Activated naive CD8-positive, alpha-beta T cell (primary cell): ENCODE data around the gene IGF2.
"Not testable (repeated sequence)": the region's sequence is repeated elsewhere in the genome, so short reads cannot be mapped to it uniquely, and the experiment has no call there.

Experiments used
- H3K27ac Mint-ChIP-seq: one replicate; pipeline ENCODE4 v1.8.0; 2021; ENCODE audit warnings: mixed read lengths
- H3K27me3 Mint-ChIP-seq: one replicate; pipeline ENCODE4 v1.8.0; 2021; ENCODE audit warnings: mixed read lengths
- H3K36me3 Mint-ChIP-seq: one replicate; pipeline ENCODE4 v1.8.0; 2021; ENCODE audit warnings: mixed read lengths
- H3K4me1 Mint-ChIP-seq: one replicate; pipeline ENCODE4 v1.8.0; 2021; ENCODE audit warnings: low read depth, mixed read lengths
- H3K4me3 Mint-ChIP-seq: one replicate; pipeline ENCODE4 v1.8.0; 2021; ENCODE audit warnings: mild to moderate bottlenecking, mixed read lengths
- H3K9me3 Mint-ChIP-seq: one replicate; pipeline ENCODE4 v1.8.0; 2021; ENCODE audit warnings: low read depth, mixed read lengths

Gene IGF2

GRCh38 chr11:2128511-2129307 lies 10.5 kb downstream of the IGF2 start:
- Mint-ChIP-seq H3K4me1 (no peaks in the 10 kb centered on the region), H3K4me3 (no peak overlapping the region), H3K9me3 (no peaks in the 10 kb centered on the region), H3K36me3 (no peaks in the 10 kb centered on the region), H3K27ac (no peak overlapping the region), H3K27me3 (peaks cover 7% of the 10 kb centered on the region)

GRCh38 chr11:2128130-2128510 lies 11.1 kb downstream of the IGF2 start:
- H3K4me1 Mint-ChIP-seq = no peaks in the 10 kb centered on the region
- H3K36me3 Mint-ChIP-seq = no peaks in the 10 kb centered on the region
- H3K27ac Mint-ChIP-seq = no peak overlapping the region
- H3K9me3 Mint-ChIP-seq = no peaks in the 10 kb centered on the region
- H3K4me3 Mint-ChIP-seq = no peak overlapping the region
- peaks cover 6% of the 10 kb centered on the region for H3K27me3 Mint-ChIP-seq

- no peaks in the 10 kb centered on the region for H3K36me3 Mint-ChIP-seq
- H3K4me1 Mint-ChIP-seq = no peaks in the 10 kb centered on the region
- H3K9me3 Mint-ChIP-seq = no peaks in the 10 kb centered on the region
- peaks cover 5% of the 10 kb centered on the region for H3K27me3 Mint-ChIP-seq
- no peak overlapping the region for H3K4me3 Mint-ChIP-seq
- no peak overlapping the region for H3K27ac Mint-ChIP-seq
Observed at GRCh38 chr11:2127482-2128129, 11.6 kb downstream of the IGF2 start.

- Mint-ChIP-seq H3K9me3 (no peaks in the 10 kb centered on the region), H3K4me1 (no peaks in the 10 kb centered on the region), H3K4me3 (no peak overlapping the region), H3K36me3 (no peaks in the 10 kb centered on the region), H3K27me3 (peaks cover 5% of the 10 kb centered on the region), H3K27ac (no peak overlapping the region)
Observed at GRCh38 chr11:2126520-2127085, 12.6 kb downstream of the IGF2 start.

- not testable (repeated sequence) for H3K27ac Mint-ChIP-seq, H3K36me3 Mint-ChIP-seq, H3K9me3 Mint-ChIP-seq, H3K4me3 Mint-ChIP-seq, H3K27me3 Mint-ChIP-seq, H3K4me1 Mint-ChIP-seq
Observed at GRCh38 chr11:2124736-2125484, 14.3 kb downstream of the IGF2 start.

GRCh38 chr11:2123628-2123960 lies 15.6 kb downstream of the IGF2 start:
- Mint-ChIP-seq H3K36me3 (no peaks in the 10 kb centered on the region), H3K4me1 (no peaks in the 10 kb centered on the region), H3K27me3 (peaks cover 4% of the 10 kb centered on the region)

GRCh38 chr11:2122907-2123627 lies 16.1 kb downstream of the IGF2 start:
- peaks cover 4% of the 10 kb centered on the region for H3K27me3 Mint-ChIP-seq
- H3K27ac Mint-ChIP-seq = no peak overlapping the region
- no peaks in the 10 kb centered on the region for H3K4me1 Mint-ChIP-seq
- H3K4me3 Mint-ChIP-seq = no peak overlapping the region
- no peaks in the 10 kb centered on the region for H3K36me3 Mint-ChIP-seq
- H3K9me3 Mint-ChIP-seq = no peaks in the 10 kb centered on the region

More at GRCh38 chr11:2123628-2123960, 15.6 kb downstream of the IGF2 start:
- Mint-ChIP-seq H3K4me3 (no peak overlapping the region), H3K27ac (no peak overlapping the region), H3K9me3 (no peaks in the 10 kb centered on the region)

- H3K4me3 Mint-ChIP-seq = no peak overlapping the region
- peaks cover 4% of the 10 kb centered on the region for H3K27me3 Mint-ChIP-seq
- H3K9me3 Mint-ChIP-seq = no peaks in the 10 kb centered on the region
- no peak overlapping the region for H3K27ac Mint-ChIP-seq
- no peaks in the 10 kb centered on the region for H3K4me1 Mint-ChIP-seq
- H3K36me3 Mint-ChIP-seq = no peaks in the 10 kb centered on the region
Observed at GRCh38 chr11:2122222-2122906, 16.8 kb downstream of the IGF2 start.

- Mint-ChIP-seq H3K9me3 (no peaks in the 10 kb centered on the region), H3K27ac (no peak overlapping the region), H3K27me3 (peaks cover 4% of the 10 kb centered on the region), H3K4me1 (no peaks in the 10 kb centered on the region), H3K36me3 (no peaks in the 10 kb centered on the region), H3K4me3 (no peak overlapping the region)
Observed at GRCh38 chr11:2121227-2122130, 17.7 kb downstream of the IGF2 start.

GRCh38 chr11:2120359-2121100 lies 18.7 kb downstream of the IGF2 start:
- H3K36me3 Mint-ChIP-seq = no peaks in the 10 kb centered on the region
- H3K27ac Mint-ChIP-seq = no peak overlapping the region
- H3K4me1 Mint-ChIP-seq = no peaks in the 10 kb centered on the region
- no peak overlapping the region for H3K4me3 Mint-ChIP-seq
- H3K9me3 Mint-ChIP-seq = no peaks in the 10 kb centered on the region
- peaks cover 4% of the 10 kb centered on the region for H3K27me3 Mint-ChIP-seq

- H3K9me3 Mint-ChIP-seq = no peaks in the 10 kb centered on the region
- H3K27me3 Mint-ChIP-seq = peaks cover 4% of the 10 kb centered on the region
- no peak overlapping the region for H3K27ac Mint-ChIP-seq
- no peaks in the 10 kb centered on the region for H3K36me3 Mint-ChIP-seq
- H3K4me3 Mint-ChIP-seq = no peak overlapping the region
- no peaks in the 10 kb centered on the region for H3K4me1 Mint-ChIP-seq
Observed at GRCh38 chr11:2118677-2119076, 20.5 kb downstream of the IGF2 start.

GRCh38 chr11:2116680-2117079 lies 22.5 kb downstream of the IGF2 start:
- no peak overlapping the region for H3K4me3 Mint-ChIP-seq
- H3K27me3 Mint-ChIP-seq = peaks cover 6% of the 10 kb centered on the region
- H3K27ac Mint-ChIP-seq = no peak overlapping the region
- no peaks in the 10 kb centered on the region for H3K4me1 Mint-ChIP-seq
- no peaks in the 10 kb centered on the region for H3K36me3 Mint-ChIP-seq
- no peaks in the 10 kb centered on the region for H3K9me3 Mint-ChIP-seq

GRCh38 chr11:2115308-2115707 lies 23.9 kb downstream of the IGF2 start:
- H3K4me3 Mint-ChIP-seq = no peak overlapping the region
- no peaks in the 10 kb centered on the region for H3K9me3 Mint-ChIP-seq
- no peaks in the 10 kb centered on the region for H3K4me1 Mint-ChIP-seq
- peaks cover 4% of the 10 kb centered on the region for H3K27me3 Mint-ChIP-seq
- no peak overlapping the region for H3K27ac Mint-ChIP-seq
- no peaks in the 10 kb centered on the region for H3K36me3 Mint-ChIP-seq
